Suppressor macrophage treated with lipopolysaccharide for 4 hours (primary cell): Measurements from ENCODE around the gene IL23R.
"Not testable (repeated sequence)": the region's sequence is repeated elsewhere in the genome, so short reads cannot be mapped to it uniquely, and the experiment has no call there.

Experiments used
- DNase-seq: peaks from one replicate; pipeline ENCODE4 v3.0.0-alpha.2; 2020

The IL23R gene

DNA sequence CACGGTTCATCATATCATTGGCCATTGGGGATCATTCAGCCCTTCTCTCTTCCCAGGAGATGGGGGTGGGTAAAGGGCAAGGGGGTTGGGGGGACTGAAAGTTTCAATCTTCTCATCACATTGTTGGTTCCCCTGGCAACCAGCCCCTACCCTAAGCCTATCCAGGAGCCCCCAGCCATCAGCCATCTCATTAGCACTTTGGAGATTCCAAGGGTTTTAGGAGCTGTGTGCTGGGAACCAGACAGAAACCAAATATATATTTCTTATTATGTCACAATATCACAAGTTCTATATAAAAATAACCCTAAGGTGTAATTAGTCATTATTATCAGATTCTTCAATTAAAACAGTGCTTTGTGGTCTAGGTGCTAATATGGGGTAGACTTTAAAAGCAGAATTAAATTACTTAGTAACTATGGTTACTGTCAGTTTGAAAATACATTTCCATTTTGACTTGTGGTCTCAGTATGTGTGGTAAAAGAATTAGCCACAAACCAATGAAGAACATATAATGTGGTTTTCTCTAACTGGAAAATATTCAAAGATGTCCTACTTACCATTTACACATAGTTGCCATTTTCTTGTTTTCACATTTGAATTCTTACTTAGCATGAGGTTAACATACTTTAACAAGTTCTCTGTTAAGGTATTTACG, 28.1 kb downstream of the IL23R start:
- DNase-seq = no peak

DNA sequence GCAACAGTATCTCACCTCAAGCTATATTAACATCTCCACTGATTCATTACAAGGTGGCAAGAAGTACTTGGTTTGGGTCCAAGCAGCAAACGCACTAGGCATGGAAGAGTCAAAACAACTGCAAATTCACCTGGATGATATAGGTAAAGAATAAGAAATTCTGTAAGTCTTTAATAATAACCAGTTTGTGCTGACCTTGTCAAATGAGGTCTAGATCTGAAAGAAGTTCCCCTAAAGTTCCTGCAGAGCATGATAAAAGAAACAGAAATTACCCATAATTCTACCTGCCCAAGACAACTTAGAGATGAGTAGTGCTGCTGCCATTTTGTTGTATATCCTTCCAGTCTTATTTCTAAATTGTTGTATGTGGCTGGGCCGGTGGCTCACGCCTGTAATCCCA, 34.5 kb downstream of the IL23R start:
- DNase-seq = no peak

DNA sequence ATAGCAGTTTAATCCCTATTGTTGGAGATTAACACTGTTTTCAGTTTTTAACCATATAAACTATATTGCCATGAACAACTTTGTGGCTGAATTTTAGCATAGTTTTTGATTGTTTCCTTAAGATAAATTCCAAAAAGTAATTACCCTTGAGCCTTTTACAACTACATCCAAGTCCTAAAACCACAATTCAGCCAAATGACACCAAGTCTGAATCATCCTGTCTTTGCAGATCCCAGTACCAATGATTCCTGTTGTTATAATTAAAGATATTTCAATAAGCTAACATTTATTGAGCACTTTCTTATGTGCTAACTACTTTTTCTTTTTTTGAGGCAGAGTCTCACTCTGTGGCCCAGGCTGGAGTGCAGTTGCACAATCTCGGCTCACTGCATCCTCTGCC, 35.6 kb downstream of the IL23R start:
- DNase-seq = no peak

- DNase-seq = no peak
These were observed 38.2 kb downstream of the IL23R start for GRCh38 chr1:67204298-67204980.

GRCh38 chr1:67207398-67207797, 41.1 kb downstream of the IL23R start:
- not testable (repeated sequence) for DNase-seq

DNA sequence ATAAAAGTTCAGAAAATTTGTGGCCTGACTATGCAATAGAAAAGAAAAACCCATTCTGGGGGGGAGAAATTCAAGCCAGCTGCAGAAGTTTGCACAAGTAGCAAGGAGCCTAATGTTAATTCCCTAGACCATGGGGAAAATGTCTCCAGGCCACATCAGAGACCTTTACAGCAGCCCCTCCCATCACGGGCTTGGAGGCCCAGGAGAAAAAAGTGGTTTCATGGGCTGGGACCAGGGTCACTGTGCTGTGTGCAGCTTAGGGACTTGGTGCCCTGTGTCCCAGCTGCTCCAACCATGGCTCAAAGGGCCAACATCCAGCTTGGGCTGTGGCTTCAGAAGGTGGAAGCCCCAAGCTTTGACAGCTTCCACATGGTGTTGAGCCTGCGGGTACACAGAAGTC, 42.0 kb downstream of the IL23R start:
- no peak for DNase-seq

- DNase-seq = no peak
These were observed 43.3 kb downstream of the IL23R start for GRCh38 chr1:67209521-67209920.

DNA sequence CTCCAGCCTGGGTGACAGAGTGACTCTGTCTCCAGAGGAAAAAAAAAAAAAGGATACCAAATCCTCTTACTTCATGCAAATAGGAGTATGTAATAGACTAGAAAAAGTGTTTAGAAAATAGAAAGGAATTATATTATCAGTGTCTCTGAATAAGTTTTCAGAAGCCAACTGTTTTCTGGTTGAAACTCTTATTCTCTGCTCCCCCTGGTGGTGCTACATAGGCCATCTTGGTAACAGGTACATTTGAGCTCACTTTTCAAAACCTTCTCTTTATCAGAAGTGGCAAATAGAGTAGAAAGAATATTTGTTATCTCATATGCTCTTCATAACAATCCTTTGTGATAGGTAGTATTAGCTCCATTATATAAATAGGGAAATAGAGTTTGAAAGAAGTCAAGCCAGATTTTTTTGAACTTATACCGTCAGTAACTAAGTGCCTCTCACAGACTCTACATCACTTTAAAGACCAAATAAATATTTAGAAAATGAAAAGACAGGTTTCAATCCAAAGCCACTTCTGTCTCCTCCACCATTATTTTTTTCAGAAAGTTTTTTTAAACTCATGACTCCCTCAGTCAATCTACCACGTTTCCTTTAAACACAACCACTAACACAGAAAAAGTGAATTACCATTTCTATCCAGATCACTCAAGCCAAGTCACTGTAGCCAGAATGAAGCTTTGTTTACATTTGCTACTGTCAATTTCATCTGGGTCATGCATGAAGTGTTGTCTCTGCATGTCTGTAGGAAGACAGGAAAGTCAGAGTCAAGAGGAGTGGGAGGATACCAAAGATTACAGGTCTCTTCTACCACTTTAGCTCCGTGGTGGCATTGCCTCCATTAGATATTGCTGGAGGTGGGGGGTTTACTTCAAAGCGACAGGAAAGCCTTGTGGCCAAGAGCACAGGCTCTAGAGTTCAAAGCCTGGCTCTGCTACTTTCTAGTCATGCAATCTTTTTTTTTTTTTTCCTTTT, 45.6 kb downstream of the IL23R start:
- DNase-seq = peak; percentile 40

DNA sequence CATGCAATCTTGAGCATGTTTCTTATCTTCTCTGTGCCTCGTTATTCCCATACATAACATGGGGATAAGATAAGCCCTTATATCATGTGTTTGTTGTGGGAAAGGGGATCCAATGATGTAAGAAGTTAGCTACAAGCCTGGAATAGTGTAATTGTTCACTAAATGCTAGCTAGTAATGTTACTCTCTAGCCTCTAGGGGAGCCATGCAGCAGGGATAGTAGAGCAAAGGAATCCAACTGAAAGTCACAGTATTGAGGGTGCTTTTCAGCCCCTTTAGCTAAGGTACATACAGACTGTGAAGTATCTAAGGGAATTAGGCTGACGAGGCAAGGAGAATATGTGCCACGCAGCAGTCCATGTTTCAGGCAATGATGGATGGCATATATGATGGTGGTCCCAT, 46.9 kb downstream of the IL23R start:
- DNase-seq = peak; percentile 28

- no peak for DNase-seq
These were observed 47.7 kb downstream of the IL23R start for GRCh38 chr1:67213948-67214347.

GRCh38 chr1:67214420-67215174, 48.3 kb downstream of the IL23R start:
- DNase-seq = peak; percentile 13

GRCh38 chr1:67216401-67216800, 50.1 kb downstream of the IL23R start:
- DNase-seq = no peak

GRCh38 chr1:67217417-67217816, 51.2 kb downstream of the IL23R start:
- DNase-seq = no peak

DNA sequence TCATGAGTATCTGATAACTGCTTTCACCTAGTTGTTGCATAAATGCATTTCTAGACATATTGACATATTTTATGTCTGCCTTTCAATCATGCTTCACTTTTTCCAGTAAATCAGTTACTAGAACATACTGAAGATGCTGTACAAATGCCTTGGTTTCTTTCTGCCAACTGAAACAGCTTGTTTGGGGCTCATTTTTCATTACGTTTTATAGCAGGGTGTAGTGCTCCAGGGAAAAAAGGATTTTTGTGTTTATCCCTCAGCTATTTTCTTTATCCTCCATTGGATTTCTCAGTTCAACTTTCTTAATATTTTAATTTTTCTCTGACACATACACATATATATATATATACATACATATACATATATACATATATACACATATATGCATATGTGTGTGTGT, 51.7 kb downstream of the IL23R start:
- DNase-seq = no peak

DNA sequence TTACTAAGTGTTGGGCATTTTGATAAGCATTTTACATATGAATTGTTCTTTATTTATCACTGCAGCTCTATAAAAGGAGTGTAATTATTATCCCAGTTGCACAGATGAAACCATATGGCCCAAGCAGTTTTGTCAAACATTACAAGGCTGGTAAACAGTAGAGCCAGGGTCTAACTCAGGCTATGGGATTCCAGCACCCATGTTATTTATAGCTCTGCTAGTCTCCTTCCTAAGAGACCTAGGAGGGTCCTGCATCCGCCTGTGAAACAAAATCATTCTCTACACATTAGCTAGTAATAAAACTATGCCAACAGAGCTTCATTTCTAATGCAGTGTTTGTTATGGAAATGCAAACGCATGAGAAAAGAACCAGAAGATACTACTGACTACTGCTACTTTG, 58.6 kb downstream of the IL23R start:
- DNase-seq = no peak

GRCh38 chr1:67226688-67227087, 60.4 kb downstream of the IL23R start:
- no peak for DNase-seq

GRCh38 chr1:67227196-67227595, 60.9 kb downstream of the IL23R start:
- DNase-seq = no peak

DNA sequence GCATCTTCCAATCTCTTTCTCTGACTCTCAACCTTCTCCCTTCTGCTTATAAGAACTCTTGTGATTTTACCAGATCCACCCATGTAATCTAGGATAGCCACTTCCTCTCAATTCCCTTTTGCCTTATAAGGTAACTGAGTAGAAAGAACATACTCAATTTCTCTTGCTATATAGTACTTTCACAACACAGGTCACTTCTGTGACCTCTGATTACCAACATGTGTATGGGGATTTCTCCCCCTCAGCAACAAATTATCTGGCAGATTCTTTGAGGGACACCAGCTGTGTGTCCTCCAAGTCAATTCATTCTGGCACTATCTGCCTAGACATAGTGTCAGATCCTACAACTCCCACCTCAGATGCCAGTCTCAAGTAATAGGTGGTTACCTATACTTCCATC, 62.5 kb downstream of the IL23R start:
- no peak for DNase-seq

- DNase-seq = no peak
These were observed 64.3 kb downstream of the IL23R start for GRCh38 chr1:67230539-67230938.

GRCh38 chr1:67236277-67236676, 70.0 kb downstream of the IL23R start:
- DNase-seq = no peak

- DNase-seq = no peak
These were observed 73.5 kb downstream of the IL23R start for GRCh38 chr1:67239738-67240137.

- DNase-seq = no peak
These were observed 75.0 kb downstream of the IL23R start for GRCh38 chr1:67241200-67241746.

DNA sequence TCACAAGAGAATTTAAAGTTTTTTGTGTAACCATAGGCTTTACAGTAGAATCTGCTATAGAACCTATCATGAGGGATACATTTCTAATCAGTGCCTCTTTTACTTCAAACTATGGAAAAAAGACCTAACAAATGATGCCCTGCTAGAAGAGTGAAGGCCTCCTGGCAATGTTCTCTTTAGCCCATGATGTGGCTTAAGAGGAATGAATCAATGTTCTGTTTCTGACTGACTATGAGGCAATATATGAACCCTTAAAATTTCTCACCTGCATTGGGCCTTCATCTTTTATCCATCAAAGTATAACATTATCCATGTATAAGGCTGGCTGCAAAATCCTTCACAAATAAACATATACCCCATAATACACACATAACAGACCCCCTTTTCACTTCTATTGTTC, 75.8 kb downstream of the IL23R start:
- no peak for DNase-seq
